H1 (cell line): ENCODE measurements around the gene ATXN7L3. TPM values are rescaled to one million over a fixed set of nuclear protein-coding genes. Genes with fewer than 3 reads are reported as not detected.
A peak's percentile ranks its signal among the peaks of the same experiment; 100 is the strongest.

ENCODE experiments used
- CTCF ChIA-PET: fragments of 300-600 bp; sonication (Branson Sonifier 250); formaldehyde crosslinking; loops from one replicate; lab custom pipeline; 2021; ENCODE audit not compliant: partially characterized antibody; lab: Charles Lee
- POLR2A ChIA-PET: fragments of 300-600 bp; sonication (Branson Sonifier 250); formaldehyde crosslinking; loops from one replicate; lab custom pipeline; 2021; ENCODE audit warnings: inconsistent platforms; ENCODE audit not compliant: partially characterized antibody; lab: Charles Lee
- DNase-seq, 2 experiments: peaks; one replicate each; pipeline versions ENCODE4 v3.0.0 to v3.0.0-alpha.2; 2010 to 2022; ENCODE audit warnings: low spot score in 2 of 2, low read depth in 1 of 2, mixed read lengths in 1 of 2
- FAIRE-seq: peaks from 2 replicates; lab custom pipeline; 2011; peaks lifted over from hg19 to GRCh38; lab: Jason Lieb, UNC
- H2AFZ ChIP-seq: 2 replicates; pipeline ENCODE4 v1.8.1; 2012; ENCODE audit warnings: low read length, inconsistent platforms
- H2AK5ac ChIP-seq: 2 replicates; pipeline ENCODE4 v1.6.1; 2013; ENCODE audit warnings: low read depth, low read length
- H2BK120ac ChIP-seq: replicated peaks from 2 replicates; pipeline ENCODE3; 2013; ENCODE audit warnings: low read depth, low read length, inconsistent platforms
- H2BK12ac ChIP-seq: 2 replicates; pipeline ENCODE4 v1.6.1; 2013; ENCODE audit warnings: low read depth, low read length
- H2BK15ac ChIP-seq: 2 replicates; pipeline ENCODE4 v1.6.1; 2013; ENCODE audit warnings: low read length
- H2BK20ac ChIP-seq: 2 replicates; pipeline ENCODE4 v1.6.1; 2013; ENCODE audit warnings: low read length
- H2BK5ac ChIP-seq: 2 replicates; pipeline ENCODE4 v1.6.1; 2013; ENCODE audit warnings: low read depth, low read length
- H3K14ac ChIP-seq: 2 replicates; pipeline ENCODE4 v1.6.1; 2013; ENCODE audit warnings: inconsistent platforms; ENCODE audit not compliant: insufficient read length
- H3K18ac ChIP-seq: 2 replicates; pipeline ENCODE4 v1.6.1; 2013; ENCODE audit warnings: low read length; ENCODE audit errors: extremely low read depth
- H3K23ac ChIP-seq: 2 replicates; pipeline ENCODE4 v1.6.1; 2013; ENCODE audit warnings: inconsistent platforms; ENCODE audit not compliant: insufficient read length
- H3K23me2 ChIP-seq: 2 replicates; pipeline ENCODE4 v1.6.1; 2013; ENCODE audit warnings: low read depth, low read length
- H3K27ac ChIP-seq: 2 replicates; pipeline ENCODE4 v1.6.1; 2011; ENCODE audit warnings: low read depth, low read length, inconsistent platforms
- H3K27me3 ChIP-seq, 4 experiments: replicated peaks in 1 of 4; 1 replicate in 1 of 4; 2 replicates in 3 of 4; pipeline versions ENCODE4 v1.6.1 to v1.8.1; 2011 to 2013; ENCODE audit warnings: low read length in 3 of 4, mild to moderate bottlenecking in 3 of 4, inconsistent platforms in 2 of 4, mixed read lengths in 2 of 4, moderate library complexity in 1 of 4; ENCODE audit not compliant: control insufficient read depth in 3 of 4, insufficient read depth in 3 of 4; ENCODE audit errors: extremely low read depth in 1 of 4
- H3K36me3 ChIP-seq, 4 experiments: 2 replicates each; pipeline versions ENCODE4 v1.6.1 to v1.8.1; 2011 to 2013; ENCODE audit warnings: mild to moderate bottlenecking in 4 of 4, low read length in 3 of 4, moderate library complexity in 2 of 4, control low read depth in 1 of 4, inconsistent platforms in 1 of 4; ENCODE audit not compliant: insufficient read depth in 4 of 4, control insufficient read depth in 2 of 4
- H3K4ac ChIP-seq: replicated peaks from 2 replicates; pipeline ENCODE3; 2013; ENCODE audit warnings: low read length, low read depth, mixed read lengths, inconsistent platforms; ENCODE audit not compliant: insufficient read length
- H3K4me1 ChIP-seq, 4 experiments: replicated peaks in 1 of 4; 1 replicate in 1 of 4; 2 replicates in 3 of 4; pipeline versions ENCODE4 v1.6.1 to v1.8.1; 2011 to 2013; ENCODE audit warnings: low read length in 3 of 4, inconsistent platforms in 2 of 4, mixed read lengths in 1 of 4; ENCODE audit not compliant: insufficient read depth in 4 of 4, control insufficient read depth in 3 of 4
- H3K4me2 ChIP-seq, 2 experiments: 2 replicates each; pipeline versions ENCODE4 v1.6.1 to v1.8.1; 2011 to 2013; ENCODE audit warnings: low read depth in 2 of 2, low read length in 2 of 2, control low read depth in 1 of 2, inconsistent platforms in 1 of 2, mild to moderate bottlenecking in 1 of 2; ENCODE audit not compliant: insufficient read depth in 1 of 2
- H3K4me3 ChIP-seq, 4 experiments: fragments of 200-600, 300-600 bp in 1 of 4; sonication (generic), shearing (Covaris generic), sonication (Bioruptor Twin) in 1 of 4; 2 replicates each; pipeline versions ENCODE4 v1.5.1 to v1.8.1; 2011 to 2016; ENCODE audit warnings: low read length in 4 of 4, low read depth in 3 of 4, control low read depth in 2 of 4, inconsistent platforms in 2 of 4, mild to moderate bottlenecking in 2 of 4, mixed read lengths in 1 of 4, moderate library complexity in 1 of 4; ENCODE audit not compliant: insufficient read depth in 2 of 4; ENCODE audit errors: extremely low read depth in 1 of 4
- H3K56ac ChIP-seq: replicated peaks from 2 replicates; pipeline ENCODE3; 2013; ENCODE audit warnings: low read depth, mild to moderate bottlenecking, mixed read lengths, low read length, inconsistent platforms; ENCODE audit not compliant: insufficient read length
- H3K79me1 ChIP-seq: 2 replicates; pipeline ENCODE4 v1.6.1; 2013; ENCODE audit warnings: low read depth, low read length, control low read depth
- H3K79me2 ChIP-seq, 2 experiments: 2 replicates each; pipeline versions ENCODE4 v1.6.1 to v1.8.1; 2012 to 2013; ENCODE audit warnings: low read length in 2 of 2, mild to moderate bottlenecking in 2 of 2, inconsistent platforms in 1 of 2; ENCODE audit not compliant: insufficient read depth in 2 of 2, control insufficient read depth in 1 of 2
- H3K9ac ChIP-seq, 4 experiments: replicated peaks in 1 of 4; 1 replicate in 1 of 4; 2 replicates in 3 of 4; pipeline versions ENCODE4 v1.6.1 to v1.8.1; 2011 to 2013; ENCODE audit warnings: low read depth in 3 of 4, low read length in 3 of 4, control low read depth in 2 of 4, mild to moderate bottlenecking in 2 of 4, moderate library complexity in 2 of 4, inconsistent platforms in 1 of 4; ENCODE audit errors: extremely low read depth in 1 of 4
- H3K9me3 ChIP-seq, 2 experiments: 2 replicates each; pipeline versions ENCODE4 v1.6.1 to v1.8.1; 2012 to 2013; ENCODE audit warnings: mild to moderate bottlenecking in 2 of 2, moderate library complexity in 2 of 2, control low read depth in 1 of 2, inconsistent platforms in 1 of 2, low read depth in 1 of 2, low read length in 1 of 2, mixed read lengths in 1 of 2; ENCODE audit not compliant: insufficient read depth in 2 of 2
- H4K20me1 ChIP-seq, 2 experiments: replicated peaks in 1 of 2; 2 replicates each; pipeline versions ENCODE3 to v1.8.1; 2011 to 2013; ENCODE audit warnings: inconsistent platforms in 2 of 2, low read length in 2 of 2, mild to moderate bottlenecking in 1 of 2; ENCODE audit not compliant: insufficient read depth in 2 of 2, control insufficient read depth in 1 of 2
- H4K5ac ChIP-seq: 2 replicates; pipeline ENCODE4 v1.6.1; 2013; ENCODE audit warnings: low read length, low read depth, mixed read lengths, inconsistent platforms; ENCODE audit not compliant: insufficient read length
- H4K8ac ChIP-seq: 2 replicates; pipeline ENCODE4 v1.8.0; 2013; ENCODE audit warnings: mild to moderate bottlenecking, moderate library complexity, low read length, inconsistent platforms; ENCODE audit not compliant: insufficient read depth; ENCODE audit errors: extremely low read depth
- H4K91ac ChIP-seq: replicated peaks from 2 replicates; pipeline ENCODE3; 2013; ENCODE audit warnings: low read length, mixed read lengths, inconsistent platforms; ENCODE audit not compliant: insufficient read length
- CREB1 ChIP-seq: IDR thresholded peaks from 2 replicates; pipeline ENCODE4 v1.6.1; 2012; ENCODE audit warnings: inconsistent platforms
- GABPA ChIP-seq: IDR thresholded peaks from 2 replicates; pipeline ENCODE4 v1.6.1; 2011; ENCODE audit warnings: mild to moderate bottlenecking, low read length, moderate library complexity, borderline replicate concordance; ENCODE audit not compliant: insufficient read depth
- GTF2F1 ChIP-seq: IDR thresholded peaks from 2 replicates; pipeline ENCODE4 v1.6.1; 2012; ENCODE audit warnings: low read depth, low read length, improper control_type of control experiment, borderline replicate concordance
- KDM4A ChIP-seq: IDR thresholded peaks from one replicate; pipeline ENCODE4 v1.7.1; 2012; ENCODE audit warnings: low read depth, mild to moderate bottlenecking, moderate library complexity, low read length, inconsistent platforms; ENCODE audit not compliant: severe bottlenecking
- KDM5A ChIP-seq: fragments of 200-600 bp; IDR thresholded peaks from 2 replicates; pipeline ENCODE4 v1.7.1; 2012; ENCODE audit warnings: mild to moderate bottlenecking, low read length, inconsistent platforms, mixed read lengths
- RBBP5 ChIP-seq: IDR thresholded peaks from 2 replicates; pipeline ENCODE4 v1.7.1; 2012; ENCODE audit warnings: low read depth, mild to moderate bottlenecking, inconsistent platforms, low read length, moderate library complexity, borderline replicate concordance
- RFX5 ChIP-seq: IDR thresholded peaks from 2 replicates; pipeline ENCODE4 v1.6.1; 2011; ENCODE audit warnings: low read depth, low read length, improper control_type of control experiment, borderline replicate concordance
- SAP30 ChIP-seq: fragments of 300-600 bp; sonication (generic); IDR thresholded peaks from 2 replicates; pipeline ENCODE4 v1.7.1; 2012; ENCODE audit warnings: low read length, moderate library complexity, mild to moderate bottlenecking, inconsistent platforms; ENCODE audit not compliant: insufficient read depth, insufficient replicate concordance
- SP4 ChIP-seq: IDR thresholded peaks from 2 replicates; pipeline ENCODE4 v1.6.1; 2012; ENCODE audit warnings: low read length, inconsistent platforms
- WGBS, 2 experiments: shearing (Covaris generic) in 1 of 2; methylation state at CpG; one replicate each; pipeline versions ENCODE4 v1.1.6 to v1.1.7; 2013 to 2015; ENCODE audit warnings: low lambda C conversion rate in 2 of 2, mixed read lengths in 2 of 2, inconsistent platforms in 1 of 2, low coverage in 1 of 2, missing lambda C conversion rate in 1 of 2; ENCODE audit not compliant: insufficient replicate concordance in 2 of 2, insufficient coverage in 1 of 2, insufficient read length in 1 of 2; ENCODE audit errors: extremely low coverage in 1 of 2, missing lambda C conversion rate in 1 of 2; 5-methylcytosine and 5-hydroxymethylcytosine counted together
- polyA plus RNA-seq, 7 experiments: library from polyadenylated mRNA; depleted of rRNA in 3 of 7; stranded (reverse) in 5 of 7; unstranded in 2 of 7; fragments of >200 nt in 5 of 7; fragments of 200-250 nt in 2 of 7; gene quantifications; 1 replicate in 5 of 7; 2 replicates in 1 of 7; 4 replicates in 1 of 7; pipeline versions ENCODE4 v1.2.1 to v1.2.3, GENCODE V29; 2011 to 2013; ENCODE audit warnings: missing spikeins in 2 of 7, mixed read lengths in 2 of 7
- total RNA-seq: library from RNA; stranded (reverse); fragmentation: NEBNext Ultra II Directional; extraction: Animal tissue kit (Norgen Biotek cat#: 25700); gene quantifications from 2 replicates; pipeline ENCODE4 v1.2.1, GENCODE V29; 2021
- TF ChIP-seq, protein P1 (sequence below), 3 experiments: IDR thresholded peaks; 1 replicate in 2 of 3; 2 replicates in 1 of 3; pipeline versions ENCODE4 v1.5.1 to v1.6.1; 2011; ENCODE audit warnings: low read length in 3 of 3, mild to moderate bottlenecking in 3 of 3, inconsistent platforms in 2 of 3, low read depth in 1 of 3, moderate library complexity in 1 of 3; ENCODE audit not compliant: insufficient read depth in 1 of 3; ENCODE audit errors: control extremely low read depth in 1 of 3

The ATXN7L3 gene
- total and polyA plus RNA-seq, 2 of the 8 experiments (the other 6 are each of a cell fraction or from before 2014, with no cell fraction given), result 53.7 to 103 TPM

DNA sequence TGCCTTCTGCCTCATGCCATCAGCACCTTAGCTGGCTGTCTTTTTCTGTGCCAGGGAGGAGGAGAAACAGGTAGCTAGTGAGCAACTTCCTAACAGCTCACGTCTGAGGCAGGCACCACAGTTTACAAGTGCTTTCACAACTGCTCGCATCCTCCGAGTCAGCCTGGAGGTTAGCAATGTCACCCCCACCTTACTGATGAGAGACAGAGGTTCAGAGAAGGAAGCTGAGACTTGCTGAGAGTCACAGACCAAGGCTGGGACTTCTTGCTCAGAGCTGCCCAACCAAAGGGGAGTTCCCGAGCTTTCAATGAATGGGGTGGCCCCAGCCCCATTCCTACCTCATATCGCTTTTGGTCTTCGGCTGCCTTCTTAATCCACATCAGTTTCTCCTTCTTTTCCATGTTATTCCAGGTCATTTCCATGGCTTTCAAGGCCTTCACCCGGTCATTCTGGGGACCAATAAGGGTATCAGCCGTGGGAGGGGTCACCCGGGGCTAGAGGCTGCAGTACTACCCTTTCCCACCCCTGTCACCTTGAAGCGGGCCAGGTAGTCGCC lies 10.2 kb upstream of the ATXN7L3 start:
- POLR2A ChIA-PET, result interaction anchor here (0.5 to 10.4 kb wide), 16 partner anchors 9 to 152 kb away, joined by 3 to 135 read pairs (median 6); partner anchors contain the start of genes ATXN7L3, GRN, RUNDC3A and SLC25A39
- TF ChIP-seq GTF2F1 (no peak), RFX5 (no peak), KDM5A (no peak), SP4 (no peak), RBBP5 (no peak), KDM4A (no peak), GABPA (no peak), CREB1 (no peak), SAP30 (no peak)
- TF ChIP-seq, protein P1, sequence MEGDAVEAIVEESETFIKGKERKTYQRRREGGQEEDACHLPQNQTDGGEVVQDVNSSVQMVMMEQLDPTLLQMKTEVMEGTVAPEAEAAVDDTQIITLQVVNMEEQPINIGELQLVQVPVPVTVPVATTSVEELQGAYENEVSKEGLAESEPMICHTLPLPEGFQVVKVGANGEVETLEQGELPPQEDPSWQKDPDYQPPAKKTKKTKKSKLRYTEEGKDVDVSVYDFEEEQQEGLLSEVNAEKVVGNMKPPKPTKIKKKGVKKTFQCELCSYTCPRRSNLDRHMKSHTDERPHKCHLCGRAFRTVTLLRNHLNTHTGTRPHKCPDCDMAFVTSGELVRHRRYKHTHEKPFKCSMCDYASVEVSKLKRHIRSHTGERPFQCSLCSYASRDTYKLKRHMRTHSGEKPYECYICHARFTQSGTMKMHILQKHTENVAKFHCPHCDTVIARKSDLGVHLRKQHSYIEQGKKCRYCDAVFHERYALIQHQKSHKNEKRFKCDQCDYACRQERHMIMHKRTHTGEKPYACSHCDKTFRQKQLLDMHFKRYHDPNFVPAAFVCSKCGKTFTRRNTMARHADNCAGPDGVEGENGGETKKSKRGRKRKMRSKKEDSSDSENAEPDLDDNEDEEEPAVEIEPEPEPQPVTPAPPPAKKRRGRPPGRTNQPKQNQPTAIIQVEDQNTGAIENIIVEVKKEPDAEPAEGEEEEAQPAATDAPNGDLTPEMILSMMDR (IDR thresholded peaks at IDR 0.05; ENCODE audit: control extremely low read depth in 1 of 3, insufficient read depth in 1 of 3, low read depth in 1 of 3, low read length in 3 of 3), result no peak

More for the DNA sequence above, 10.2 kb upstream of the ATXN7L3 start:
- H3K36me3 ChIP-seq, result peaks cover 27 to 61% (median 43%) of the 10 kb centered on the region in 4 experiments
- no peak overlapping the region for H3K56ac ChIP-seq
- H3K4me3 ChIP-seq, result no peak overlapping the region
- no peaks in the 10 kb centered on the region for H3K79me2 ChIP-seq
- H3K23ac ChIP-seq, result no peak overlapping the region
- no peak overlapping the region; the same call in 1 of the 2 replicates for H4K8ac ChIP-seq
- FAIRE-seq (no peak), DNase-seq (no peak)
- no peak overlapping the region for H3K14ac ChIP-seq
- no peak overlapping the region for H2BK120ac ChIP-seq
- H4K91ac ChIP-seq, result no peak overlapping the region
- peaks cover 0 to 7% of the 10 kb centered on the region in 2 experiments for H4K20me1 ChIP-seq
- no peak overlapping the region for H4K5ac ChIP-seq
- no peak overlapping the region for H2AK5ac ChIP-seq
- no peak overlapping the region; the same call in 1 of the 2 replicates for H3K27ac ChIP-seq
- no peak overlapping the region for H2BK5ac ChIP-seq
- H3K18ac ChIP-seq, result no peak overlapping the region
- no peak overlapping the region for H2BK12ac ChIP-seq
- H3K79me1 ChIP-seq, result no peaks in the 10 kb centered on the region; the same call in none of the 2 replicates
- no peaks in the 10 kb centered on the region for H3K27me3 ChIP-seq
- CTCF ChIA-PET, result interaction anchor here (0.5 to 12.7 kb wide), 43 partner anchors 8 to 509 kb away, joined by 3 to 158 read pairs (median 6); partner anchors contain the start of genes GRN, RUNDC3A, SLC25A39 and SLC4A1
- no peak overlapping the region for H3K4me2 ChIP-seq
- H2BK15ac ChIP-seq, result no peak overlapping the region
- H3K23me2 ChIP-seq, result no peaks in the 10 kb centered on the region
- H2AFZ ChIP-seq, result no peak overlapping the region
- H2BK20ac ChIP-seq, result no peak overlapping the region
- H3K4ac ChIP-seq, result no peak overlapping the region
- no peaks in the 10 kb centered on the region for H3K9me3 ChIP-seq
- WGBS, 2 experiments, result 76% methylated on average over 11 of the region's 11 CpGs; no CpG with 5 or more reads in 1 of the 2 experiments
- H3K4me1 ChIP-seq, result peaks cover 0 to 11% (median 3%) of the 10 kb centered on the region in 4 experiments; a peak in 5 of 7 replicates
- 0 out of 7 replicates have a peak overlapping the region, but pooled peaks of 1 of the 4 experiments have one; percentile 13 for H3K9ac ChIP-seq
